GM23248 (cell line): ENCODE data around the gene LMCD1. TPM values are rescaled to one million over a fixed set of nuclear protein-coding genes. Genes with fewer than 3 reads are reported as not detected.
A peak's percentile ranks its signal among the peaks of the same experiment; 100 is the strongest.

Experiments
- DNase-seq: peaks from one replicate; pipeline ENCODE4 v3.0.0-alpha.2; 2015
- H2AFZ ChIP-seq: fragments of 200-600 bp; sonication (generic); 2 replicates; pipeline ENCODE4 v1.6.1; 2016; ENCODE audit warnings: antibody characterized with exemption
- H3F3A ChIP-seq: fragments of 200-600 bp; sonication (generic); 2 replicates; pipeline ENCODE4 v1.6.1; 2016; ENCODE audit warnings: mild to moderate bottlenecking, antibody characterized with exemption, mixed run types; ENCODE audit not compliant: insufficient read depth
- H3K27ac ChIP-seq: fragments of 200-600 bp; sonication (generic); 2 replicates; pipeline ENCODE4 v1.5.1; 2016; ENCODE audit warnings: mild to moderate bottlenecking
- H3K27me3 ChIP-seq: fragments of 200-600 bp; sonication (generic); replicated peaks from 2 replicates; pipeline ENCODE4 v1.6.1; 2016; ENCODE audit warnings: mild to moderate bottlenecking; ENCODE audit not compliant: insufficient read depth
- H3K36me3 ChIP-seq: fragments of 200-600 bp; sonication (generic); 2 replicates; pipeline ENCODE4 v1.6.1; 2016; ENCODE audit warnings: low read depth, mild to moderate bottlenecking
- H3K4me1 ChIP-seq: fragments of 200-600 bp; sonication (generic); 2 replicates; pipeline ENCODE4 v1.6.1; 2016; ENCODE audit warnings: mild to moderate bottlenecking; ENCODE audit not compliant: insufficient read depth
- H3K4me2 ChIP-seq: fragments of 200-600 bp; sonication (generic); one replicate; pipeline ENCODE4 v1.6.1; 2016; ENCODE audit warnings: mild to moderate bottlenecking; ENCODE audit not compliant: unreplicated experiment
- H3K4me3 ChIP-seq: fragments of 200-600 bp; sonication (generic); 2 replicates; pipeline ENCODE4 v1.5.1; 2016; ENCODE audit warnings: mild to moderate bottlenecking
- H3K79me2 ChIP-seq: fragments of 200-600 bp; sonication (generic); 2 replicates; pipeline ENCODE4 v1.6.1; 2016; ENCODE audit warnings: mild to moderate bottlenecking; ENCODE audit not compliant: insufficient read depth
- H3K9ac ChIP-seq: fragments of 200-600 bp; sonication (generic); 2 replicates; pipeline ENCODE4 v1.6.1; 2016; ENCODE audit warnings: mild to moderate bottlenecking
- H3K9me2 ChIP-seq: fragments of 200-600 bp; sonication (generic); 2 replicates; pipeline ENCODE4 v1.6.1; 2016; ENCODE audit warnings: mixed run types, mild to moderate bottlenecking, moderate library complexity; ENCODE audit not compliant: insufficient read depth
- H3K9me3 ChIP-seq: fragments of 200-600 bp; sonication (generic); one replicate; pipeline ENCODE4 v1.6.1; 2017; ENCODE audit warnings: low read depth
- H4K20me1 ChIP-seq: fragments of 200-600 bp; sonication (generic); 2 replicates; pipeline ENCODE4 v1.6.0; 2016; ENCODE audit not compliant: insufficient read depth
- EZH2 ChIP-seq: fragments of 200-600 bp; sonication (generic); IDR thresholded peaks from 2 replicates; pipeline ENCODE4 v1.6.1; 2018; ENCODE audit warnings: antibody characterized with exemption, mild to moderate bottlenecking; ENCODE audit not compliant: insufficient read depth, poor library complexity, severe bottlenecking
- EZH2phosphoT487 ChIP-seq: fragments of 200-600 bp; sonication (generic); IDR thresholded peaks from 2 replicates; pipeline ENCODE4 v1.6.1; 2018; ENCODE audit warnings: antibody characterized with exemption, moderate library complexity, mild to moderate bottlenecking, low read depth; ENCODE audit not compliant: insufficient read depth
- WGBS, 2 experiments: methylation state at CpG; one replicate each; pipeline ENCODE4 v1.1.6; 2015 to 2017; ENCODE audit warnings: low lambda C conversion rate in 2 of 2, low coverage in 1 of 2; ENCODE audit errors: missing lambda C conversion rate in 2 of 2; 5-methylcytosine and 5-hydroxymethylcytosine counted together
- in situ Hi-C: fragments of 300-500 bp; cut with MboI; formaldehyde crosslinking; loops from 2 replicates; pipeline ENCODE4 v1.15.0; 2020
- polyA plus RNA-seq: library from polyadenylated mRNA; unstranded; fragments of >200 nt; fragmentation: Nextera tagmentation; extraction: Ambion mirVana; gene quantifications from 2 replicates; pipeline ENCODE4 v1.2.1, GENCODE V29; 2016
- total RNA-seq: library from RNA; depleted of rRNA; stranded (reverse); fragments of >200 nt; shearing (Covaris generic); gene quantifications from 2 replicates; pipeline ENCODE4 v1.2.3, GENCODE V29; 2014

Gene LMCD1
- total and polyA plus RNA-seq, 2 experiments from 2014 or later: 187 to 259 TPM

DNA sequence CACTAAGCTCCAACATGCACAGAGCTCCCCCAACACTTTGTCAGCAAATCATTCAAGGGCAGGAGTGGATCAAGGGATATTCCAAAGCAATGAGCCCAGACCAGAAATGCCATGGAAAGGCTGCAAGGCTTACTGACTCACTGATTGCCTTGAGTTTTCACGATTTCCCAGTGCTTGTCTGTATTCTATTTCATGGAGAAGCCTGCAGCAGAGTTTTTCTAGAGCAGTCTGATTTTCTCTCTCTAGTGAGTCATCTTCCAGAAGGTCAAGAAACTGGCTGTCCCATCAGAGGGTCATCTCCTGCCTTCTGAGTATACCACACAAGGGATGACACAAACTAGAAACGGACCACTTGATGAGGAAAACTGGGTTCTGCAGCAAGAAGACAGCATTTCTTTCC is 16.5 kb downstream of the LMCD1 start:
- Histone ChIP-seq H3K9me2 (no peaks in the 10 kb centered on the region), H3K36me3 (peaks cover 41% of the 10 kb centered on the region; the same call in 1 of the 2 replicates), H3K4me2 (peak overlapping the region; percentile 33), H3K27me3 (no peaks in the 10 kb centered on the region), H3K9me3 (no peaks in the 10 kb centered on the region), H3K27ac (peak overlapping the region; percentile 74), H2AFZ (no peak overlapping the region), H3F3A (peaks cover 77% of the 10 kb centered on the region), H4K20me1 (no peaks in the 10 kb centered on the region), H3K4me3 (no peak overlapping the region), H3K4me1 (peaks cover 41% of the 10 kb centered on the region), H3K79me2 (peaks cover 39% of the 10 kb centered on the region), H3K9ac (peak overlapping the region; percentile 35)
- 11 to 15% methylated on average over 2 of the region's 2 CpGs for WGBS, 2 experiments
- in situ Hi-C loops: no loop called here
- TF ChIP-seq EZH2 (no peak), EZH2phosphoT487 (no peak)
- peak; percentile 77 for DNase-seq

DNA sequence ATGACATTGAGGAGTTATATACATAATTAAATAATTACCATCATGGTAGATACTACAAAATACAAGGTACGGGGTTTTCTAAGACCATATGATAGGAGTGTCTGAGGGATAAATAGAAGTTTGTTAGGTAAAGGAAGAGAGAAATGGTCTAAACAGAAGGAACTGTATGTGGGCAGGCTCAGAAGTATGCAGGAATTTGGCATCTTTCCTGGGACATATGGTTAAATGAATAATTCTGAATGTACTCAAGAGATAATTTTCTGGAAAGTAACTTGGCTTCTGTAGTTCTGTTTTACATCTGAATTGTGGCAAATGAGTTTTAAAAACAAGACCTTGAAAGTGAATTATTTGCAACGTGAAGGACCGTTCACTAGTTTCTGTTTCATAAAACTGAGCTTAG is 17.5 kb downstream of the LMCD1 start:
- Histone ChIP-seq H3K27ac (peak overlapping the region; percentile 74), H4K20me1 (no peaks in the 10 kb centered on the region), H3K4me3 (peak overlapping the region; percentile 22; the same call in 1 of the 2 replicates), H3K27me3 (no peaks in the 10 kb centered on the region), H3K36me3 (peaks cover 39% of the 10 kb centered on the region; the same call in 1 of the 2 replicates), H3K4me1 (peaks cover 46% of the 10 kb centered on the region), H3K9ac (no peak overlapping the region), H3K79me2 (peaks cover 39% of the 10 kb centered on the region), H3K4me2 (peak overlapping the region; percentile 55), H3F3A (peaks cover 67% of the 10 kb centered on the region), H3K9me2 (no peaks in the 10 kb centered on the region), H2AFZ (no peak overlapping the region), H3K9me3 (no peaks in the 10 kb centered on the region)
- 72 to 79% methylated on average over 3 of the region's 3 CpGs for WGBS, 2 experiments
- TF ChIP-seq EZH2: no peak
- TF ChIP-seq EZH2phosphoT487: no peak
- in situ Hi-C loops: no loop called here
- peak; percentile 81 for DNase-seq

GRCh38 chr3:8519774-8520448 is 18.3 kb downstream of the LMCD1 start:
- TF ChIP-seq EZH2phosphoT487 (no peak), EZH2 (no peak)
- H3K4me2 ChIP-seq: peak overlapping the region; percentile 55

DNA sequence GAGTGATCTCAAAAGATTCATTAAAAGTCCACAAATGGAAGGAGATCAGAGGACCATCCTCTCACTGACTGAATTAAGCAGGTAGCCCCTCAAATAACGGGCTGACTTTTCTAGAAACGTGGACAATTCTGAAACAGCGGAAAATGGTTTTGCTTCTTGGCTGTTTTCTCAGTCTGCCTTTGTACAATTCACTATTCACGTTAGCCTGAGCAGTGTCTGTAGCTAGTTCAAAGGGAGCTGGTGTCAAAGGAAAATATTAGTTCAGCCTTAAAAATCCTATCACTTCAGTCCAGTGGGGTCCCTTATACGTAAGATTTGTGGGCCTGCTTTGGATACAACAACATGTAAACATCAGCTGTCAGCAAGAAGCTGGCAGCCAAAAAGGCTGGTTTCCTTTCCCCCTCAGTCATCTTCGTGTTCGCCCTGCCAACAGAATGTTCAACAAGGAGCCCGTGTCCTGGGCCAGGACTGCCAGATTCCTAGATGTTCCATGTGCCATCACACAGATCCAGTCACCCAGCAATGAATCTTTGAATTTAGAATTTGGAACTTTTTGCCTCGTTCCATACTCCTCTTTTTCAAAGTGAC is 19.3 kb downstream of the LMCD1 start:
- Histone ChIP-seq H3K9me2 (no peaks in the 10 kb centered on the region), H3K9ac (no peak overlapping the region), H3F3A (peaks cover 63% of the 10 kb centered on the region), H3K4me2 (no peak overlapping the region), H3K36me3 (peaks cover 32% of the 10 kb centered on the region; the same call in 1 of the 2 replicates), H3K27ac (0 out of 2 replicates have a peak overlapping the region, but pooled peaks have one; percentile 74), H3K79me2 (peaks cover 41% of the 10 kb centered on the region), H3K4me3 (no peak overlapping the region), H3K27me3 (no peaks in the 10 kb centered on the region), H2AFZ (no peak overlapping the region), H4K20me1 (no peaks in the 10 kb centered on the region), H3K4me1 (peaks cover 49% of the 10 kb centered on the region), H3K9me3 (no peaks in the 10 kb centered on the region)
- no peak for DNase-seq
- no peak for TF ChIP-seq EZH2
- no peak for TF ChIP-seq EZH2phosphoT487
- in situ Hi-C loops: no loop called here
- WGBS, 2 experiments: 64 to 66% methylated on average over 9 of the region's 9 CpGs

More at GRCh38 chr3:8519774-8520448, 18.3 kb downstream of the LMCD1 start:
- 0 out of 2 replicates have a peak overlapping the region, but pooled peaks have one; percentile 22 for H3K4me3 ChIP-seq
- H2AFZ ChIP-seq: no peak overlapping the region
- no peaks in the 10 kb centered on the region for H3K9me3 ChIP-seq
- no peaks in the 10 kb centered on the region for H3K27me3 ChIP-seq
- peaks cover 49% of the 10 kb centered on the region for H3K4me1 ChIP-seq
- in situ Hi-C loops: no loop called here
- peaks cover 60% of the 10 kb centered on the region for H3F3A ChIP-seq
- H3K36me3 ChIP-seq: peaks cover 33% of the 10 kb centered on the region; the same call in 1 of the 2 replicates
- no peak overlapping the region for H3K9ac ChIP-seq
- DNase-seq: no peak
- WGBS, 2 experiments: 60 to 70% methylated on average over 2 of the region's 2 CpGs
- peaks cover 38% of the 10 kb centered on the region for H3K79me2 ChIP-seq
- no peaks in the 10 kb centered on the region for H4K20me1 ChIP-seq
- H3K27ac ChIP-seq: peak overlapping the region; percentile 74
- H3K9me2 ChIP-seq: no peaks in the 10 kb centered on the region
